Muscle layer of duodenum (tissue), 2 donors: ENCODE measurements around the gene A1BG.

Experiments
- H3K27ac ChIP-seq: one replicate; pipeline ENCODE4 v1.7.0; 2013; ENCODE audit warnings: mild to moderate bottlenecking, low read length
- H3K27me3 ChIP-seq: one replicate; pipeline ENCODE4 v1.7.0; 2013; ENCODE audit warnings: low read depth, mild to moderate bottlenecking, control low read depth, low read length
- H3K36me3 ChIP-seq, 2 donors: one replicate each; pipeline ENCODE4 v1.7.0; 2013; ENCODE audit warnings: low read length in 2 of 2, control low read depth in 1 of 2, mild to moderate bottlenecking in 1 of 2; ENCODE audit not compliant: insufficient read depth in 2 of 2, control insufficient read depth in 1 of 2
- H3K4me1 ChIP-seq, 2 donors: one replicate each; pipeline ENCODE4 v1.7.0; 2013; ENCODE audit warnings: low read length in 2 of 2, mild to moderate bottlenecking in 2 of 2, control low read depth in 1 of 2, moderate library complexity in 1 of 2; ENCODE audit not compliant: insufficient read depth in 2 of 2, control insufficient read depth in 1 of 2
- H3K4me3 ChIP-seq, 2 donors: one replicate each; pipeline ENCODE4 v1.7.0; 2013; ENCODE audit warnings: low read length in 2 of 2, low read depth in 1 of 2, mild to moderate bottlenecking in 1 of 2
- H3K9me3 ChIP-seq, 2 donors: one replicate each; pipeline ENCODE4 v1.7.0; 2013; ENCODE audit warnings: low read length in 2 of 2, control low read depth in 1 of 2, mild to moderate bottlenecking in 1 of 2; ENCODE audit not compliant: control insufficient read depth in 1 of 2
- donor health status: healthy.

A1BG gene

DNA sequence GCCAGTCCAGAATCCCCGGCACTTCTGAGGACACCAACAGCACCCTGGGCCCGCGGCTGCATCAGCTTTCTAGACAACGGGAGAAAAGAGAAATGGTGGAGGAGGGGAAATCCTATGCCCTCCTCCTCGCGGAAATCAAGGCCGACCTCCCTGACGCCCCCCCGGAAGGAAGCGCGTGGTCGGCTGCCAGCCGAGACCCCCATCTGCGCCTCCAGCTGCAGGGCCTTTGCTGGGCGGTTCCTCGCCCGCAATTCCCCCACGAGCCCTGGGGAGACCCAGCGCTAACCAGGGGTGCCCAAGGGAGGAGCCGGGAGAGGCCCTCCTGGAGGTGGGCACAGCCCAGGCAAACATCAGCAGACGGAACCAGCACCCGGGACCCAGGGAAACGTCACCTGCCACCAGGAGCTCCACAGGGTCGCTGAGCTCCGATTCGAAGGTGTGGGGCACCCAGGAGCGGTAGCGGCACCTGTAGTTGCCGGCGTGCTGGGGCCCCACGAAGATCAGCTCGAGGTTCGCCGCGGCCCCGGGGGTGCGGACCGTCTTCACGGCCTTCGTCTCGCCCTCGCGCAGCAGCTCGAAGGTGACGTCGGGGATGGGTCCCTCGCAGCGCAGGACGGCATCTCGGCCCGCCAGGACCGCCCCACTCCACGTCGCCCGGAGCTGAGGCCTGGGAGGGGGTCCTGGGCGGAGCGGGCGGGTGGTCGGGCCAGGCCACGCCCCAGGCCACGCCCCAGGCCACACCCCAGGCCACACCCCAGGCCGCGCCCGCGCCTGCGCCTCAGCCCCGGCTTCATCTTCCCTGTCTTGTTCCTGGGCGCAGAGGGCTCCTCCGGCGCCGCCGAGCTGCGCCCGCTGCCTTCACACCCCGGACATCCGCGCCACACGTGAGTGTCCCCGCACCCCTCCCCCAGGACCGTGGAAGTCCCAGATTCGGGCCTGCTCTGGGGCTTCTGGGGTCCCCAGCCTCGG lies 6.0 kb downstream of the A1BG start:
- Histone ChIP-seq H3K4me3 (peak overlapping the region; percentile 55 to 62), H3K27me3 (peaks cover 10% of the 10 kb centered on the region), H3K36me3 (peaks cover 0 to 4% of the 10 kb centered on the region in 2 donors), H3K4me1 (peaks cover 0 to 18% of the 10 kb centered on the region in 2 donors), H3K27ac (no peak overlapping the region), H3K9me3 (no peaks in the 10 kb centered on the region)

DNA sequence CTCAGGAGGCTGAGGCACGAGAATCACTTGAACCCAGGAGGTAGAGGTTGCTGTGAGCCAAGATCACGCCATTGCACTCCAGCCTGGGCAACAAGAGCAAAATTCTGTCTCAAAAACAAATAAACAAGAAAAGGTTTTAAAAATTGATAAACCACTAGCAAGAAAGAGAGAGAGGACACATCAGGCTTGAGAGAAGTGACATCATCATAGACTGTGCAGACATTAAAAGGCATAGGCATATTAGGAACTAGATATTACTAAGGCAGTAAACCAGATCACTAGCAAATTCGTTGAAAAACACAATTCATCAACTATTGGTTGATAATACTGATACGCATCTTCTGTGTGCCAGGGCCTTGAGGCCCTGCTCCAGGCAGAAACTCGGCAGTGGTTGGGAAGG lies 7.7 kb downstream of the A1BG start:
- H3K4me3 ChIP-seq: no peak overlapping the region
- no peak overlapping the region for H3K27ac ChIP-seq
- peaks cover 7% of the 10 kb centered on the region for H3K27me3 ChIP-seq
- peaks cover 0 to 16% of the 10 kb centered on the region in 2 donors for H3K36me3 ChIP-seq
- H3K9me3 ChIP-seq: no peaks in the 10 kb centered on the region
- peaks cover 0 to 17% of the 10 kb centered on the region in 2 donors for H3K4me1 ChIP-seq

DNA sequence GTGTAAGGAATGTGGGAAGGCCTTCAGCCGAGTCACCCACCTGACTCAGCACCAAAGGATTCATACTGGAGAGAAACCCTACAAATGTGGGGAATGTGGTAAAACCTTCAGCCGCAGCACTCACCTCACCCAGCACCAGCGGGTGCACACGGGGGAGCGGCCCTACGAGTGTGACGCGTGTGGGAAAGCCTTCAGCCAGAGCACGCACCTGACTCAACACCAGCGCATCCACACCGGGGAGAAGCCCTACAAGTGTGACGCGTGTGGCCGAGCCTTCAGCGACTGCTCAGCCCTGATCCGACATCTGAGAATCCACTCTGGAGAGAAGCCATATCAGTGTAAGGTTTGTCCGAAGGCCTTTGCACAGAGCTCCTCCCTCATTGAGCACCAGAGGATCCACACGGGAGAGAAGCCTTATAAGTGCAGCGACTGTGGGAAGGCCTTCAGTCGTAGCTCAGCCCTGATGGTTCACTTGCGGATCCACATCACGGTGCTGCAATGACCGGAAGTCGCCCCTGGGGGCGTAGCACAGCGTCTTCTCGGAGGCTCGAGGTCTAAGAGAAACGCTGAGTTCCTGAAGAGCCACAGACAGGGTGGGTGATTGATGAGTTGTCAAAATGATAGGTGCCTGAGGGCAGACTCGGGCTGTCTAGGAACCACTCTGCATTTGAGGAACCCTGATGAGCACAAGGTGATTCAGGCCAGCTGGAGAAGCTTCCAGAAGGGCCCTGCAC lies 14.3 kb downstream of the A1BG start:
- H3K36me3 ChIP-seq: peaks cover 36 to 64% of the 10 kb centered on the region in 2 donors
- no peak overlapping the region for H3K27ac ChIP-seq
- H3K9me3 ChIP-seq: no peaks in the 10 kb centered on the region
- H3K27me3 ChIP-seq: no peaks in the 10 kb centered on the region
- H3K4me1 ChIP-seq: no peaks in the 10 kb centered on the region
- H3K4me3 ChIP-seq: no peak overlapping the region

DNA sequence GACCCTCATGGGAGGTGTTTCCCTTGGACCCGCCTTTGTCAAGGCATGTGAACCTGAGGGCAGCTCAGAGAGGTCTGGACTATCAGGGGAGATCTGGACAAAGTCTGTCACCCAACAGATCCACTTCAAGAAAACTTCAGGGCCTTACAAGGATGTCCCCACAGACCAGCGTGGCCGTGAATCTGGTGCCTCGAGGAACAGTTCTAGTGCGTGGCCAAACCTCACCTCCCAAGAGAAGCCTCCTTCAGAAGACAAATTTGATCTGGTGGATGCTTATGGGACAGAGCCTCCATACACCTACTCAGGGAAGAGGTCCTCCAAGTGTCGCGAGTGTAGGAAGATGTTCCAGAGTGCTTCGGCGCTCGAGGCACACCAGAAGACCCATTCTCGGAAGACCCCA lies 15.0 kb downstream of the A1BG start:
- H3K36me3 ChIP-seq: peaks cover 36 to 64% of the 10 kb centered on the region in 2 donors
- H3K4me3 ChIP-seq: no peak overlapping the region
- no peak overlapping the region for H3K27ac ChIP-seq
- no peaks in the 10 kb centered on the region for H3K4me1 ChIP-seq
- no peaks in the 10 kb centered on the region for H3K27me3 ChIP-seq
- H3K9me3 ChIP-seq: no peaks in the 10 kb centered on the region

DNA sequence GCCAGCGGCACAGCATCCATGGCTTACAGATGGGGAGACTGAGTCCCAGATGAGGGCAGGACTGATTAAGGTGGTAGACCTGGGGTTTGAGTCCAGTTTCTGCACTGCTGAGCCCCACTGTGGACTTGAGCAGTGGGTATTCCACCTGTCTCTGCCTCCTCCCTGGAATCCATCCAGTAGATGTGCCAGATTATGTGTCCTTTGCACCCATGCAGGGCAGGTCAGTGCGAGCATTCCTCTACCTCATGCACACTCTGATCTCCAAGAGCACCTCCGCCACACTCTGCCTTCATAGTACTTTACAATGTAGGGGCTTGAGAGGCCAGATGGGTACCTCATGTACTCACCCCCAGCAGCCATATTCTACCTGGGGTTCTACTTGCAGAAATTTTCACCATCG lies 16.5 kb downstream of the A1BG start:
- Histone ChIP-seq H3K9me3 (no peaks in the 10 kb centered on the region), H3K36me3 (peaks cover 36 to 64% of the 10 kb centered on the region in 2 donors), H3K27me3 (no peaks in the 10 kb centered on the region), H3K4me3 (no peak overlapping the region), H3K4me1 (no peaks in the 10 kb centered on the region), H3K27ac (no peak overlapping the region)

DNA sequence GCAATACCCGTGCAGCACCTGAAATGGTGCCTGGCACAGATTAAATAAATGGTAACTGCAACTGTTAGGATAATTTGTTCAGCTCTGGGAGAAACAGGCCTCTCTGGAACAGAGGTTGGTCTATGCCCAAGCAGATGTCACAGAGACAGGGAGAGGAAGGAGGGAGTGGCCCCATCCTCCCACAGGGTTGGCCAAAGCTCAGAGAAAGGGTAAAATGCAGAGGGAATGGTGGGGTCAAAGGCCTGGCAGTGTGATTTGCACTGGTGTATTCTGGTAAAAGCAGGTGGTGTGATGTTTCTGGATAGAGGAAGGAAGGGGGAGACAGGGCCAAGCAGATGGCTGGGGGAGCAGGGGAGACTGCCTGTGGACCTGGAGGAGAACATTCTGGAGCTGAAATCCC lies 17.1 kb downstream of the A1BG start:
- Histone ChIP-seq H3K9me3 (no peaks in the 10 kb centered on the region), H3K4me3 (no peak overlapping the region), H3K4me1 (no peaks in the 10 kb centered on the region), H3K36me3 (peaks cover 36 to 58% of the 10 kb centered on the region in 2 donors), H3K27ac (no peak overlapping the region), H3K27me3 (no peaks in the 10 kb centered on the region)

DNA sequence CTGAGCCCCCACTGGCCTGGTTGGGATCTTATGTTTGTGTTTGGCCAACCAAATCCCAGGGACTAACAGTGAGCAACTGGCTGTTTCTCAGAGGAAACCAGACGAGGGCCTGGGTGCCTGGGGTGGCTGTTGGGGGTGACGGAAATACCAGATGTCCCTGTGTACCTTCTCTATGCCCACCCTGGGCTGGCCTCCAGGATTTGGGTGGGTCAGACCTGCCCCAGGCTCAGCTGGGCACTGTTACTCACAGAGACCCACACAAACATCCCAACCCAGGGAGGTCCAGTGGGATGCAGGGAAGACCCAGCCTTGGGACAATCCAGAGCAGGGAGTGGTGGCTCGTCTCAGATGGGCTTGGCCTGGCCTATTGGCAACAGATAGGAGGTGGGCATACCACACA lies 17.7 kb downstream of the A1BG start:
- Histone ChIP-seq H3K9me3 (no peaks in the 10 kb centered on the region), H3K27ac (no peak overlapping the region), H3K27me3 (no peaks in the 10 kb centered on the region), H3K4me3 (no peak overlapping the region), H3K36me3 (peaks cover 36 to 52% of the 10 kb centered on the region in 2 donors), H3K4me1 (no peaks in the 10 kb centered on the region)

DNA sequence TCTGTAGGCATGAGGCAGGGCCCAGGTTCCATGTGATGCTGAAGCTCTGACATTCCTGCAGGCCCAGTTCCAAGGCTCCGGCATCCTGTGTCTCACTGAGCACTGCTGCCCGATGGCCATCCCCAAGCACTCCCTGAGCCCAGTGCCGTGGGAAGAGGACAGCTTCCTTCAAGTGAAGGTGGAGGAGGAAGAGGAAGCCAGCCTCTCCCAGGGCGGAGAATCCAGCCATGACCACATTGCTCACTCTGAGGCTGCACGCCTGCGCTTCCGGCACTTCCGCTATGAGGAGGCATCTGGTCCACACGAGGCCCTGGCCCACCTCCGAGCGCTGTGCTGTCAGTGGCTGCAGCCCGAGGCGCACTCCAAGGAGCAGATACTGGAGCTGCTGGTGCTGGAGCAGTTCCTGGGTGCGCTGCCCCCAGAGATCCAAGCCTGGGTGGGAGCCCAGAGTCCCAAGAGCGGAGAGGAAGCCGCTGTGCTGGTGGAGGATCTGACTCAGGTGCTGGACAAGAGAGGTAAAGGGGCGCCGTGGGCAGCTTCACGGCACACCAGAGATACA lies 18.5 kb downstream of the A1BG start:
- H3K9me3 ChIP-seq: no peaks in the 10 kb centered on the region
- H3K36me3 ChIP-seq: peaks cover 31 to 47% of the 10 kb centered on the region in 2 donors
- no peaks in the 10 kb centered on the region for H3K4me1 ChIP-seq
- H3K4me3 ChIP-seq: no peak overlapping the region
- H3K27me3 ChIP-seq: no peaks in the 10 kb centered on the region
- H3K27ac ChIP-seq: no peak overlapping the region

DNA sequence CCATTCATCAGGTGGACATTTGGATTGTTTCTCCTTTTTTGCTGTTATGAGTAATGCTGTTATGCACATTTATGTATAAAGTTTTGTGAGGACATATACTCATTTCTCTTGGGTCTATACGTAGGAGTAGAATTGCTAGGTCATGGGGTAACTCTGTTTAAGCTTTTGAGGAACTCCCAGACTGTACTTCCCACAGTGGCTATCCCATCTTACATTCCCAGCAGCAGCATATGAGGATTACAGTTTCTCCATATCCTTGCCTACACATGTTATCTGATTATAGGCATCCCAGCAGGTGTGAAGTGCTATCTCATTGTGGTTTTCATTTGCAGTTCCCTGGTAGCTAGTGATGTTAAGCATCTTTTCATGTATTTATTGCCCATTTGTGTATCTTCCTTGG lies 20.6 kb downstream of the A1BG start:
- Histone ChIP-seq H3K4me1 (peaks cover 0 to 8% of the 10 kb centered on the region in 2 donors), H3K27me3 (no peaks in the 10 kb centered on the region), H3K36me3 (peaks cover 13 to 27% of the 10 kb centered on the region in 2 donors), H3K27ac (no peak overlapping the region), H3K4me3 (no peak overlapping the region), H3K9me3 (no peaks in the 10 kb centered on the region)

DNA sequence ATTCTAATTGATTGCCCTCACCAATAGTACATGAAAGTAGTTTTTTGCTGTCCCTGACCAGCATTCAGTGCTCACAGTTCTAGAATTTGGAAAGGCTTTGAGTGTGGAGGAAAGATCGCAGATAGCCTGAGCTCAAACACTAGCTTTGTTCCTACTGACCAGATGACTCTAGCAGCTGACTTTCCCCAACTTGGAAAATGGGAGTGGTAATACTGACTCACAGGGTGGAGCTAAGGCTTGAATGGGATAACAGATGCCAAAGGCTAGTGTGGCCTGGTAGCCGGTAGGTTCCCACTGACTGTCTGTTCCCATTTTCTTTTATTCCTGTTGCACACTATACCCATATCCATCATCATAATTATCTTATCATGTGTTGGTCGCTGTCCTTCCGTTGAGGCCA lies 22.8 kb downstream of the A1BG start:
- H3K4me1 ChIP-seq: peaks cover 6 to 20% of the 10 kb centered on the region in 2 donors
- H3K9me3 ChIP-seq: no peaks in the 10 kb centered on the region
- H3K4me3 ChIP-seq: no peak overlapping the region
- H3K36me3 ChIP-seq: peaks cover 4 to 10% of the 10 kb centered on the region in 2 donors
- H3K27ac ChIP-seq: peak overlapping the region; percentile 16
- no peaks in the 10 kb centered on the region for H3K27me3 ChIP-seq

DNA sequence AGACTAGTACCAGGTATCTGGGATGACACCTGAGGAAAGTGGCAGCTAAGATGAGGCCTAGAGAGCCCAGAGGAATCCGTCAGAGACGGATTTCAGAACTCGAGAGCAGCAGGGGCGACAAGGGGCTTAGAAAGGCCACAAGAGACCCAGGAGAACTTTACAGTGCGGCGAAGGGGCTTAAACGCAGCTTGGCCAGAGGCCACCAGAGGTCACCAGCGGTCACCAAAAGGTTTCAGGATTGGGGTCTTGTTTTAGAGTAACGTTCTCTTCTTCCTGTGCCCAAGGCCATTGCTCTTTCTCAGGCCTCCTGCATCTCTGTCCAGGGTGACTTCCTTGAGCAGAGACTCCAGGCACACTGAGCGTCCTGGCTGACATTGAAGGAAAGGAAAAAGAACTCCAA lies 24.3 kb downstream of the A1BG start:
- Histone ChIP-seq H3K9me3 (no peaks in the 10 kb centered on the region), H3K36me3 (no peaks in the 10 kb centered on the region), H3K4me3 (no peak overlapping the region), H3K27ac (no peak overlapping the region), H3K4me1 (peaks cover 6 to 22% of the 10 kb centered on the region in 2 donors), H3K27me3 (no peaks in the 10 kb centered on the region)
